OCI-LY7 (cell line): ENCODE results near the gene ZNF124.
"Not testable (repeated sequence)": the region's sequence is repeated elsewhere in the genome, so short reads cannot be mapped to it uniquely, and the experiment has no call there.

Source experiments
- EZH2phosphoT487 ChIP-seq: fragments of 200-600 bp; sonication (generic); IDR thresholded peaks from 2 replicates; pipeline ENCODE4 v1.6.1; 2018; ENCODE audit warnings: low read depth, borderline replicate concordance, mild to moderate bottlenecking, mixed run types, antibody characterized with exemption, low read length, moderate library complexity, mixed read lengths
- TF ChIP-seq, protein P1 (sequence below): fragments of 200-600 bp; sonication (generic); conservative IDR thresholded peaks from 2 replicates; pipeline ENCODE4 v1.5.1; 2014; ENCODE audit warnings: mild to moderate bottlenecking, antibody characterized with exemption, low read length, moderate library complexity, mixed read lengths

DNA sequence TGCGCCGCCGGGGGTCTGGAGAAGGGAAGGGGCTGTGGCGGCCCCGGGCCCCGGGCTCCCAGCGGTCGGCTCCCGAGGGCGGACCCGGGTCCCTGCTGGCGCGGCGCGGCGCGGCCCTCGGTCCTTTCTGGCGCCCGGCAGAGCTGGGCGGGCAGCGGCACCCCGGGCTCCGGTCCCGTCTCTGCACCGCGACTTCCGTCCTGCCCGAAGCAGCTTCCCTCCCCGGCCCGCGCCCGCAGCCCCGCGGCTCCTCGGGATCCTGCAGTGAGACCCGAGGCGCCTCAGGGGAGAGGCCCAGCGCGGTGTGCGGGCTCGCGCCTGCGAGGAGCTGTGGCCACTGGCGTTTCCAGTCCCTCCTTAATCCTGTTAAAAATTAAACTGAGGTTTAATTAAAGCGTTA lies 45.2 kb downstream of the ZNF124 start:
- TF ChIP-seq, protein P1, sequence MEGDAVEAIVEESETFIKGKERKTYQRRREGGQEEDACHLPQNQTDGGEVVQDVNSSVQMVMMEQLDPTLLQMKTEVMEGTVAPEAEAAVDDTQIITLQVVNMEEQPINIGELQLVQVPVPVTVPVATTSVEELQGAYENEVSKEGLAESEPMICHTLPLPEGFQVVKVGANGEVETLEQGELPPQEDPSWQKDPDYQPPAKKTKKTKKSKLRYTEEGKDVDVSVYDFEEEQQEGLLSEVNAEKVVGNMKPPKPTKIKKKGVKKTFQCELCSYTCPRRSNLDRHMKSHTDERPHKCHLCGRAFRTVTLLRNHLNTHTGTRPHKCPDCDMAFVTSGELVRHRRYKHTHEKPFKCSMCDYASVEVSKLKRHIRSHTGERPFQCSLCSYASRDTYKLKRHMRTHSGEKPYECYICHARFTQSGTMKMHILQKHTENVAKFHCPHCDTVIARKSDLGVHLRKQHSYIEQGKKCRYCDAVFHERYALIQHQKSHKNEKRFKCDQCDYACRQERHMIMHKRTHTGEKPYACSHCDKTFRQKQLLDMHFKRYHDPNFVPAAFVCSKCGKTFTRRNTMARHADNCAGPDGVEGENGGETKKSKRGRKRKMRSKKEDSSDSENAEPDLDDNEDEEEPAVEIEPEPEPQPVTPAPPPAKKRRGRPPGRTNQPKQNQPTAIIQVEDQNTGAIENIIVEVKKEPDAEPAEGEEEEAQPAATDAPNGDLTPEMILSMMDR, result not testable (repeated sequence)
- TF ChIP-seq EZH2phosphoT487, result not testable (repeated sequence)
